Measurements from ENCODE around the gene SSX5.
"Not testable (repeated sequence)": the region's sequence is repeated elsewhere in the genome, so short reads cannot be mapped to it uniquely, and the experiment has no call there.

SSX5 gene

GRCh38 chrX:48196745-48197201 is at the start of gene SSX5:
SSX5 (minus strand) TSS chrX:48196795; CDS start chrX:48195358, 1,437 bp downstream.
- DNase-seq (ENCODE audit: low read depth in 2 of 2) = no peak

GRCh38 chrX:48224196-48224595 is 27.6 kb upstream of the SSX5 start:
- DNase-seq (ENCODE audit: low read depth in 2 of 2) = not testable (repeated sequence)

- not testable (repeated sequence) for DNase-seq (ENCODE audit: low read depth in 2 of 2)
Observed at GRCh38 chrX:48214341-48214740, 17.7 kb upstream of the SSX5 start.

GRCh38 chrX:48190024-48190423 is 6.6 kb downstream of the SSX5 start:
- not testable (repeated sequence) for DNase-seq (ENCODE audit: low read depth in 2 of 2)

- not testable (repeated sequence) for DNase-seq (ENCODE audit: low read depth in 2 of 2)
Observed at GRCh38 chrX:48181882-48182281, 14.7 kb downstream of the SSX5 start.

- no peak for DNase-seq (ENCODE audit: low read depth in 2 of 2)
Observed at GRCh38 chrX:48180811-48181210, 15.8 kb downstream of the SSX5 start.

- DNase-seq (ENCODE audit: low read depth in 2 of 2) = no peak
Observed at GRCh38 chrX:48179691-48180090, 16.9 kb downstream of the SSX5 start.

- DNase-seq (ENCODE audit: low read depth in 2 of 2) = not testable (repeated sequence)
Observed at GRCh38 chrX:48166322-48166721, 30.3 kb downstream of the SSX5 start.

- DNase-seq (ENCODE audit: low read depth in 2 of 2) = no peak
Observed at GRCh38 chrX:48165241-48165640, 31.4 kb downstream of the SSX5 start.

GRCh38 chrX:48156014-48156413 is 40.6 kb downstream of the SSX5 start:
- DNase-seq (ENCODE audit: low read depth in 2 of 2) = no peak

- no peak for DNase-seq (ENCODE audit: low read depth in 2 of 2)
Observed at GRCh38 chrX:48154796-48155195, 41.8 kb downstream of the SSX5 start.

- DNase-seq (ENCODE audit: low read depth in 2 of 2) = no peak
Observed at GRCh38 chrX:48153769-48154168, 42.8 kb downstream of the SSX5 start.

- peak in 1 of 2 donors; percentile 7 for DNase-seq (ENCODE audit: low read depth in 2 of 2)
Observed at GRCh38 chrX:48142697-48143096, 53.9 kb downstream of the SSX5 start.

GRCh38 chrX:48141810-48142508 is 54.6 kb downstream of the SSX5 start:
- DNase-seq (ENCODE audit: low read depth in 2 of 2) = not testable (repeated sequence)

GRCh38 chrX:48139076-48139475 is 57.5 kb downstream of the SSX5 start:
- not testable (repeated sequence) for DNase-seq (ENCODE audit: low read depth in 2 of 2)
